Caco-2 (cell line): ENCODE measurements around the gene PTPN12. TPM values are rescaled to one million over a fixed set of nuclear protein-coding genes. Genes with fewer than 3 reads are reported as not detected.

Source experiments
- BruUV-seq: library from RNA; stranded (reverse); fragments of 400-500 nt; replicated peaks from 2 replicates; lab custom pipeline; 2021; lab: Mats Ljungman, UMichigan
- CTCF ChIA-PET: fragments of 300-600 bp; sonication (Branson Sonifier 250); formaldehyde crosslinking; loops from one replicate; lab custom pipeline; 2022; ENCODE audit warnings: antibody characterized with exemption; lab: Charles Lee
- POLR2A ChIA-PET: fragments of 300-600 bp; sonication (Branson Sonifier 250); formaldehyde crosslinking; loops from one replicate; lab custom pipeline; 2022; ENCODE audit warnings: antibody characterized with exemption; lab: Charles Lee
- DNase-seq, 2 experiments: peaks; one replicate each; pipeline versions ENCODE4 v3.0.0 to v3.0.0-alpha.2; 2020 to 2022
- H3K27me3 ChIP-seq: replicated peaks from 2 replicates; pipeline ENCODE4 v1.6.0; 2011; ENCODE audit warnings: low read length; ENCODE audit not compliant: control insufficient read depth, insufficient read depth
- H3K36me3 ChIP-seq: 2 replicates; pipeline ENCODE4 v1.5.1; 2011; ENCODE audit warnings: low read length; ENCODE audit not compliant: control insufficient read depth, insufficient read depth
- H3K4me1 ChIP-seq: fragments of 250-450 bp; sonication (Bioruptor Pico); 2 replicates; pipeline ENCODE4 v1.5.1; 2020; ENCODE audit warnings: mild to moderate bottlenecking
- H3K4me3 ChIP-seq: 2 replicates; pipeline ENCODE4 v1.5.1; 2011; ENCODE audit warnings: low read depth, mild to moderate bottlenecking, control low read depth, low read length
- H3K9me3 ChIP-seq: fragments of 250-450 bp; sonication (Bioruptor Pico); 2 replicates; pipeline ENCODE4 v1.5.1; 2020; ENCODE audit warnings: mild to moderate bottlenecking, moderate library complexity
- H3K27ac Mint-ChIP-seq: one replicate; pipeline ENCODE4 v1.8.0; 2022; ENCODE audit warnings: mixed read lengths; ENCODE audit not compliant: unreplicated experiment
- H3K27me3 Mint-ChIP-seq: one replicate; pipeline ENCODE4 v1.8.0; 2022; ENCODE audit warnings: mixed read lengths; ENCODE audit not compliant: insufficient read depth, unreplicated experiment
- H3K36me3 Mint-ChIP-seq: one replicate; pipeline ENCODE4 v1.8.0; 2022; ENCODE audit warnings: mild to moderate bottlenecking, mixed read lengths; ENCODE audit not compliant: insufficient read depth, unreplicated experiment
- H3K4me1 Mint-ChIP-seq: one replicate; pipeline ENCODE4 v1.8.0; 2022; ENCODE audit warnings: low read depth, mixed read lengths; ENCODE audit not compliant: unreplicated experiment
- H3K4me3 Mint-ChIP-seq: one replicate; pipeline ENCODE4 v1.8.0; 2022; ENCODE audit warnings: mild to moderate bottlenecking, moderate library complexity, mixed read lengths; ENCODE audit not compliant: unreplicated experiment
- H3K9me3 Mint-ChIP-seq: one replicate; pipeline ENCODE4 v1.8.0; 2022; ENCODE audit warnings: mixed read lengths; ENCODE audit not compliant: unreplicated experiment
- CTCF ChIP-seq, 2 experiments: fragments of 200-600 bp in 1 of 2; IDR thresholded peaks; 1 replicate in 1 of 2; 2 replicates in 1 of 2; pipeline versions ENCODE4 v1.5.1 to v1.8.0; 2011 to 2022; ENCODE audit warnings: antibody characterized with exemption in 1 of 2, control low read depth in 1 of 2, inconsistent platforms in 1 of 2, low read depth in 1 of 2, low read length in 1 of 2, mild to moderate bottlenecking in 1 of 2, moderate library complexity in 1 of 2; ENCODE audit not compliant: insufficient read depth in 1 of 2, severe bottlenecking in 1 of 2, unreplicated experiment in 1 of 2
- intact Hi-C: fragments of 100-400 bp; cut with micrococcal nuclease; formaldehyde crosslinking; loops from one replicate; pipeline ENCODE4 v1.10.0; 2022; ENCODE audit not compliant: unreplicated experiment
- total RNA-seq: library from RNA; stranded (reverse); gene quantifications from 2 replicates; pipeline ENCODE4 v1.2.3, GENCODE V29; 2022

The PTPN12 gene
- total RNA-seq, 1 experiment from 2014 or later, result 67.1 TPM

- H3K4me3 Mint-ChIP-seq, result no peak overlapping the region
- H3K9me3 Mint-ChIP-seq, result no peaks in the 10 kb centered on the region
- H3K27me3 ChIP-seq, result no peaks in the 10 kb centered on the region
- no peak overlapping the region for H3K4me3 ChIP-seq
- no peak overlapping the region for H3K27ac Mint-ChIP-seq
- POLR2A ChIA-PET, result no interaction called here
- no peak for TF ChIP-seq CTCF (IDR thresholded peaks at IDR 0.05; ENCODE audit: insufficient read depth in 1 of 2, low read depth in 1 of 2, low read length in 1 of 2, severe bottlenecking in 1 of 2, unreplicated experiment in 1 of 2)
- H3K27me3 Mint-ChIP-seq, result no peaks in the 10 kb centered on the region
- no TSS peak for BruUV-seq
- H3K9me3 ChIP-seq, result no peaks in the 10 kb centered on the region
- H3K36me3 ChIP-seq, result no peaks in the 10 kb centered on the region; the same call in 1 of the 2 replicates
- DNase-seq, result no peak
- CTCF ChIA-PET, result no interaction called here
- H3K4me1 Mint-ChIP-seq, result no peaks in the 10 kb centered on the region
- H3K4me1 ChIP-seq, result no peaks in the 10 kb centered on the region
- intact Hi-C loops, result no loop called here
- peaks cover 31% of the 10 kb centered on the region for H3K36me3 Mint-ChIP-seq
Observed at GRCh38 chr7:77600952-77601351, 63.9 kb downstream of the PTPN12 start.

GRCh38 chr7:77606562-77606961 is 69.5 kb downstream of the PTPN12 start:
- Mint-ChIP-seq H3K27me3 (no peaks in the 10 kb centered on the region), H3K4me1 (no peaks in the 10 kb centered on the region), H3K9me3 (no peaks in the 10 kb centered on the region), H3K4me3 (no peak overlapping the region), H3K27ac (no peak overlapping the region), H3K36me3 (peaks cover 36% of the 10 kb centered on the region)
- Histone ChIP-seq H3K4me3 (no peak overlapping the region), H3K27me3 (no peaks in the 10 kb centered on the region), H3K4me1 (no peaks in the 10 kb centered on the region), H3K36me3 (no peaks in the 10 kb centered on the region), H3K9me3 (no peaks in the 10 kb centered on the region)
- POLR2A ChIA-PET, result no interaction called here
- intact Hi-C loops, result no loop called here
- BruUV-seq, result no TSS peak
- CTCF ChIA-PET, result no interaction called here
- no peak for TF ChIP-seq CTCF (IDR thresholded peaks at IDR 0.05; ENCODE audit: insufficient read depth in 1 of 2, low read depth in 1 of 2, low read length in 1 of 2, severe bottlenecking in 1 of 2, unreplicated experiment in 1 of 2)
- DNase-seq, result no peak

GRCh38 chr7:77619314-77619713 is 82.2 kb downstream of the PTPN12 start:
- Histone ChIP-seq H3K4me3 (no peak overlapping the region), H3K9me3 (no peaks in the 10 kb centered on the region), H3K27me3 (no peaks in the 10 kb centered on the region), H3K36me3 (no peaks in the 10 kb centered on the region), H3K4me1 (no peaks in the 10 kb centered on the region)
- Mint-ChIP-seq H3K9me3 (no peaks in the 10 kb centered on the region), H3K4me3 (no peak overlapping the region), H3K4me1 (no peaks in the 10 kb centered on the region), H3K27me3 (no peaks in the 10 kb centered on the region), H3K27ac (no peak overlapping the region), H3K36me3 (peaks cover 48% of the 10 kb centered on the region)
- no TSS peak for BruUV-seq
- intact Hi-C loops, result no loop called here
- no peak for DNase-seq
- no peak for TF ChIP-seq CTCF (IDR thresholded peaks at IDR 0.05; ENCODE audit: insufficient read depth in 1 of 2, low read depth in 1 of 2, low read length in 1 of 2, severe bottlenecking in 1 of 2, unreplicated experiment in 1 of 2)
- POLR2A ChIA-PET, result no interaction called here
- CTCF ChIA-PET, result no interaction called here
